A549 (cell line): ENCODE data around the gene EXOC3L2. TPM values are rescaled to one million over a fixed set of nuclear protein-coding genes. Genes with fewer than 3 reads are reported as not detected.

Experiments
- ATAC-seq, 2 experiments: fragments of 200-7000 bp in 1 of 2; fragments of >200 bp in 1 of 2; cut with Nextera tagmentation in 1 of 2; cut with Tn5 transposase in 1 of 2; 3 replicates each; pipeline versions ENCODE4 v1.8.0 to v1.9.1; 2018 to 2020; ENCODE audit warnings: mild to moderate bottlenecking in 1 of 2, moderate library complexity in 1 of 2
- CTCF ChIA-PET: fragments of 300-600 bp; sonication (Branson Sonifier 250); formaldehyde crosslinking; extraction: SDS; loops from one replicate; lab custom pipeline; 2021; ENCODE audit warnings: antibody characterized with exemption, inconsistent platforms; lab: Yijun Ruan, JAX
- POLR2A ChIA-PET: fragments of 350-600 bp; formaldehyde crosslinking; extraction: SDS; loops from one replicate; lab custom pipeline; 2021; ENCODE audit warnings: antibody characterized with exemption, inconsistent platforms; lab: Yijun Ruan, JAX
- DNase-seq, 2 experiments: peaks; one replicate each; pipeline versions ENCODE4 v3.0.0 to v3.0.0-alpha.2; 2011 to 2016; ENCODE audit warnings: low read depth in 1 of 2, low spot score in 1 of 2
- FAIRE-seq: peaks from 2 replicates; lab custom pipeline; 2011; peaks lifted over from hg19 to GRCh38; lab: Jason Lieb, UNC
- H3K27ac ChIP-seq, 2 experiments: fragments of >200 bp; sonication (Bioruptor Twin); formaldehyde crosslinking; 3 replicates each; pipeline ENCODE4 v1.5.1; 2016 to 2017
- H3K4me1 ChIP-seq: fragments of >200 bp; sonication (Bioruptor Twin); formaldehyde crosslinking; 3 replicates; pipeline ENCODE4 v1.6.1; 2016
- H3K4me2 ChIP-seq: fragments of >200 bp; sonication (Bioruptor Twin); formaldehyde crosslinking; 3 replicates; pipeline ENCODE4 v1.6.1; 2016
- H3K4me3 ChIP-seq: fragments of >200 bp; sonication (Bioruptor Twin); formaldehyde crosslinking; 3 replicates; pipeline ENCODE4 v1.5.1; 2016
- H3K9me3 ChIP-seq: fragments of >200 bp; sonication (Bioruptor Twin); formaldehyde crosslinking; 3 replicates; pipeline ENCODE4 v1.6.1; 2016
- ATOH8 ChIP-seq: fragments of 250-450 bp; sonication (Bioruptor Pico); IDR thresholded peaks from 2 replicates; pipeline ENCODE4 v1.5.0; 2020; ENCODE audit warnings: low read depth, mild to moderate bottlenecking, moderate library complexity
- BHLHE40 ChIP-seq: IDR thresholded peaks from 2 replicates; pipeline ENCODE4 v1.6.1; 2012; ENCODE audit warnings: low read depth, low read length, inconsistent platforms
- CBX2 ChIP-seq: fragments of 200-600 bp; sonication (generic); IDR thresholded peaks from 2 replicates; pipeline ENCODE4 v1.6.1; 2016; ENCODE audit warnings: low read depth, mild to moderate bottlenecking, borderline replicate concordance
- CHD2 ChIP-seq: fragments of 150-350 bp; IDR thresholded peaks from 2 replicates; pipeline ENCODE4 v1.6.1; 2014; ENCODE audit warnings: low read length; ENCODE audit not compliant: partially characterized antibody
- CHD4 ChIP-seq: fragments of 200-600 bp; sonication (generic); IDR thresholded peaks from 2 replicates; pipeline ENCODE4 v1.6.1; 2016; ENCODE audit warnings: antibody characterized with exemption, mild to moderate bottlenecking, borderline replicate concordance
- CTCF ChIP-seq: fragments of >200 bp; sonication (Bioruptor Twin); formaldehyde crosslinking; IDR thresholded peaks from 3 replicates; pipeline ENCODE4 v1.5.1; 2016
- EHF ChIP-seq: fragments of 250-450 bp; sonication (Bioruptor Pico); IDR thresholded peaks from 2 replicates; pipeline ENCODE4 v1.5.0; 2020; ENCODE audit warnings: mild to moderate bottlenecking
- ELK1 ChIP-seq: fragments of 150-350 bp; IDR thresholded peaks from 2 replicates; pipeline ENCODE4 v1.6.1; 2014; ENCODE audit warnings: low read depth, mild to moderate bottlenecking, low read length
- FOXS1 ChIP-seq: fragments of 250-450 bp; sonication (Bioruptor Pico); IDR thresholded peaks from 2 replicates; pipeline ENCODE4 v1.5.0; 2020; ENCODE audit warnings: mild to moderate bottlenecking, moderate library complexity
- GATA3 ChIP-seq: IDR thresholded peaks from 2 replicates; pipeline ENCODE4 v1.6.1; 2012; ENCODE audit warnings: borderline replicate concordance
- HDAC2 ChIP-seq: fragments of 200-600 bp; sonication (generic); IDR thresholded peaks from 2 replicates; pipeline ENCODE4 v1.6.1; 2016
- HEYL ChIP-seq: fragments of 250-450 bp; sonication (Bioruptor Pico); IDR thresholded peaks from 2 replicates; pipeline ENCODE4 v1.8.0; 2021; ENCODE audit warnings: mild to moderate bottlenecking, moderate library complexity
- HOXA7 ChIP-seq: fragments of 250-450 bp; sonication (Bioruptor Pico); IDR thresholded peaks from 2 replicates; pipeline ENCODE4 v1.5.0; 2020; ENCODE audit warnings: mild to moderate bottlenecking, moderate library complexity
- JUN ChIP-seq, 2 experiments: fragments of >200 bp; sonication (Bioruptor Twin); formaldehyde crosslinking; IDR thresholded peaks; 2 replicates in 1 of 2; 3 replicates in 1 of 2; pipeline ENCODE4 v1.6.1; 2016 to 2017
- JUNB ChIP-seq: fragments of >200 bp; sonication (Bioruptor Twin); formaldehyde crosslinking; IDR thresholded peaks from 2 replicates; pipeline ENCODE4 v1.6.1; 2016
- MAFK ChIP-seq: fragments of 450-650 bp; IDR thresholded peaks from 2 replicates; pipeline ENCODE4 v1.6.1; 2014; ENCODE audit not compliant: partially characterized antibody
- MAZ ChIP-seq: fragments of 150-350 bp; IDR thresholded peaks from 2 replicates; pipeline ENCODE4 v1.6.1; 2014; ENCODE audit warnings: antibody characterized with exemption, low read depth, low read length, borderline replicate concordance
- NPAS2 ChIP-seq: fragments of 250-450 bp; sonication (Bioruptor Pico); IDR thresholded peaks from 2 replicates; pipeline ENCODE4 v1.8.0; 2022; ENCODE audit warnings: mild to moderate bottlenecking, moderate library complexity, borderline replicate concordance
- RARB ChIP-seq: fragments of 250-450 bp; sonication (Bioruptor Pico); IDR thresholded peaks from 2 replicates; pipeline ENCODE4 v1.8.0; 2021; ENCODE audit warnings: mild to moderate bottlenecking, moderate library complexity
- SMC3 ChIP-seq: fragments of >200 bp; sonication (Bioruptor Twin); formaldehyde crosslinking; IDR thresholded peaks from 3 replicates; pipeline ENCODE4 v1.6.1; 2018; ENCODE audit warnings: inconsistent platforms
- ZC3H11A ChIP-seq: fragments of 450-650 bp; IDR thresholded peaks from 2 replicates; pipeline ENCODE4 v1.6.1; 2014; ENCODE audit warnings: antibody characterized with exemption, mild to moderate bottlenecking
- ZFP36 ChIP-seq: fragments of 450-650 bp; IDR thresholded peaks from 2 replicates; pipeline ENCODE4 v1.6.1; 2014; ENCODE audit warnings: borderline replicate concordance; ENCODE audit not compliant: partially characterized antibody
- ZNF302 ChIP-seq: fragments of 250-450 bp; sonication (Bioruptor Pico); IDR thresholded peaks from 2 replicates; pipeline ENCODE4 v1.9.0; 2021; ENCODE audit warnings: inconsistent platforms, mild to moderate bottlenecking, moderate library complexity
- WGBS: methylation state at CpG from one replicate; pipeline ENCODE4 v1.1.6; 2017; ENCODE audit errors: missing lambda C conversion rate; 5-methylcytosine and 5-hydroxymethylcytosine counted together
- polyA plus RNA-seq, 4 experiments: library from polyadenylated mRNA; depleted of rRNA in 3 of 4; stranded (reverse); fragments of >200 nt; fragmentation: RNase III in 1 of 4; extraction: RNeasy Plus Mini Kit Qiagen cat#74134 plus additional on column Dnase treatment in 1 of 4; gene quantifications; 2 replicates in 3 of 4; 3 replicates in 1 of 4; pipeline ENCODE4 v1.2.3, GENCODE V29; 2011 to 2017
- TF ChIP-seq, protein P1 (sequence below): fragments of >200 bp; sonication (Bioruptor Twin); formaldehyde crosslinking; IDR thresholded peaks from 2 replicates; pipeline ENCODE4 v1.6.1; 2016
- TF ChIP-seq, protein P2 (sequence below): IDR thresholded peaks from 2 replicates; pipeline ENCODE4 v1.6.1; 2012; ENCODE audit warnings: low read depth, borderline replicate concordance

The EXOC3L2 gene
- polyA plus RNA-seq, 2 of the 4 experiments (the other 2 are of a cell fraction) = 0.16 to 0.50 TPM

DNA sequence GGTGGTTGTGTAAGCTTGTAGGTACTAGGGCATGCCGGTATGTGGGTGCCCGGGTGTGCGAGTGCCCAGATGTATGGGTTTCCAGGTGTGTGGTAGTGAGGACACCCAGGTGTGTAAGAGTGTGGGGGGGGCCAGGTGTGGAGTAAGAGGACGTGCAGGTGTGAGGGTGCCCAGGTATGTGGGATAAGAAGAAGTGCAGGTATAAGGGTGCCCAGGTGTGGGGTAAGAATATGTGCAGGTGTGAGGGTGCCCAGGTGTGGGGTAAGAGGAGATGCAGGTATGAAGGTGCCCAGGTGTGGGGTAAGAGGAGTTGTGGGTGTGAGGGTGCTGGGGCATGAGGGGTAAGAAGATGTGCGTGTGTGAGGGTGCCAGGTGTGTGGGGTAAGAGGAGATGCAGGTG lies 20.2 kb upstream of the EXOC3L2 start:
- TF ChIP-seq EHF (CRISPR knock-in tag) = no peak
- TF ChIP-seq, protein P1, sequence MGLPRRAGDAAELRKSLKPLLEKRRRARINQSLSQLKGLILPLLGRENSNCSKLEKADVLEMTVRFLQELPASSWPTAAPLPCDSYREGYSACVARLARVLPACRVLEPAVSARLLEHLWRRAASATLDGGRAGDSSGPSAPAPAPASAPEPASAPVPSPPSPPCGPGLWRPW = no peak
- TF ChIP-seq BHLHE40 = no peak
- no peak for TF ChIP-seq ELK1
- TF ChIP-seq JUNB = no peak
- TF ChIP-seq CHD4 = no peak
- TF ChIP-seq GATA3 = no peak
- TF ChIP-seq JUN (IDR thresholded peaks at IDR 0.05) = no peak
- TF ChIP-seq RARB (CRISPR knock-in tag) = no peak
- ChIA-PET CTCF (interaction anchor here (1.6 kb wide), 1 partner anchor 73 kb away, joined by 6 read pairs; no protein-coding TSS in a partner anchor), POLR2A (no interaction called here)
- FAIRE-seq (no peak), ATAC-seq (no peak), DNase-seq (no peak)
- 84% methylated on average over 5 of the region's 5 CpGs for WGBS
- H3K27ac ChIP-seq = no peak overlapping the region
- no peaks in the 10 kb centered on the region for H3K4me1 ChIP-seq
- H3K9me3 ChIP-seq = no peaks in the 10 kb centered on the region
- H3K4me2 ChIP-seq = no peak overlapping the region
- H3K4me3 ChIP-seq = no peak overlapping the region

DNA sequence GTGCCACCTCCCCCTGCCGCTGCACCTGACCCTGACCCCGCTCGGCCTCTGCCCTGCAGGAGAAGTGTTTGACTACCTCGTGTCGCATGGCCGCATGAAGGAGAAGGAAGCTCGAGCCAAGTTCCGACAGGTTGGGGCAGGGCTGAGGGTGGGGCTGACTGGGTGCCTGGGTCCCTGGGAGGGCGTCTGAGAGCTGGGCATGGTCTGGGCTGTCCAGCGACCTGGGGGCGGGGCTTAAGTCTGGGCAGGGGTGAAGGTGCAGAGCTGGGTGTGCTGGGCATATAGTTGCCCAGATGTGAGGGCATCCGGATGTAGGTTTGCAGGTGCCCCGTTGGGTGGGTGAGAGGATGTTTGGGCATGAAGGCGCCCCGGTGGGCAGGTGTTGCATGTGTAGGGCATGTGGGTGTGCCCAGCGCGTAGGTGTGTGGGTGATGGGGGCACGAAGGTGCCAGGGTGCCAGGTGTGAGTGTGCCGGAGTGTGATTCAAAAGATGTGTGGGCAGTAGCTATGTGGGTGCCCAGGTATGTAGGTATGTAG lies 19.6 kb upstream of the EXOC3L2 start:
- H3K4me3 ChIP-seq = no peak overlapping the region
- no peak overlapping the region for H3K4me2 ChIP-seq
- ChIA-PET CTCF (interaction anchor here (1.6 kb wide), 1 partner anchor 74 kb away, joined by 6 read pairs; no protein-coding TSS in a partner anchor), POLR2A (no interaction called here)
- H3K4me1 ChIP-seq = no peaks in the 10 kb centered on the region
- WGBS = 87% methylated on average over 11 of the region's 19 CpGs
- DNase-seq (no peak), FAIRE-seq (no peak), ATAC-seq (no peak; a peak in 1 of 6 replicates)
- no peak for TF ChIP-seq HEYL (CRISPR knock-in tag)
- TF ChIP-seq CTCF = no peak
- no peak for TF ChIP-seq CBX2
- TF ChIP-seq CHD4 = no peak
- no peak for TF ChIP-seq ZNF302
- TF ChIP-seq, protein P2, sequence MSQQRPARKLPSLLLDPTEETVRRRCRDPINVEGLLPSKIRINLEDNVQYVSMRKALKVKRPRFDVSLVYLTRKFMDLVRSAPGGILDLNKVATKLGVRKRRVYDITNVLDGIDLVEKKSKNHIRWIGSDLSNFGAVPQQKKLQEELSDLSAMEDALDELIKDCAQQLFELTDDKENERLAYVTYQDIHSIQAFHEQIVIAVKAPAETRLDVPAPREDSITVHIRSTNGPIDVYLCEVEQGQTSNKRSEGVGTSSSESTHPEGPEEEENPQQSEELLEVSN = no peak
- TF ChIP-seq HOXA7 (CRISPR knock-in tag) = no peak
- TF ChIP-seq NPAS2 (CRISPR knock-in tag) = no peak
- TF ChIP-seq SMC3 = no peak
- TF ChIP-seq ZFP36 = no peak
- TF ChIP-seq CHD2 = no peak
- TF ChIP-seq FOXS1 = no peak
- TF ChIP-seq ZC3H11A = no peak
- TF ChIP-seq EHF (CRISPR knock-in tag) = no peak
- no peak for TF ChIP-seq MAFK
- no peak for TF ChIP-seq HDAC2
- TF ChIP-seq ATOH8 (CRISPR knock-in tag) = no peak
- no peak for TF ChIP-seq MAZ
- H3K9me3 ChIP-seq = no peaks in the 10 kb centered on the region
- no peak overlapping the region for H3K27ac ChIP-seq
